Right lobe of liver (tissue), 6 donors: ENCODE results near the gene RAB11FIP4. TPM values are rescaled to one million over a fixed set of nuclear protein-coding genes. Genes with fewer than 3 reads are reported as not detected.
A peak's percentile ranks its signal among the peaks of the same experiment; 100 is the strongest.

ENCODE experiments used
- ATAC-seq, 4 donors: fragments of 200-7000 bp; cut with Tn5 transposase; one replicate each; pipeline ENCODE4 v1.9.1; 2020; ENCODE audit warnings: mild to moderate bottlenecking in 4 of 4, moderate library complexity in 4 of 4
- DNase-seq, 3 donors: peaks; one replicate each; pipeline ENCODE4 v3.0.0-alpha.2; 2020
- H3K27ac ChIP-seq, 3 donors: fragments of 200-600 bp; one replicate each; pipeline ENCODE4 v1.8.0; 2022
- H3K27me3 ChIP-seq, 2 donors: fragments of 200-600 bp; one replicate each; pipeline ENCODE4 v1.8.0; 2022
- H3K36me3 ChIP-seq, 4 donors: fragments of 200-600 bp; sonication (generic) in 1 of 4; one replicate each; pipeline versions ENCODE4 v1.5.1 to v1.8.0; 2017 to 2022; ENCODE audit warnings: control low read depth in 1 of 4
- H3K4me1 ChIP-seq, 4 donors: fragments of 200-600 bp; sonication (generic) in 1 of 4; one replicate each; pipeline versions ENCODE4 v1.5.1 to v1.8.0; 2017 to 2022; ENCODE audit warnings: control low read depth in 1 of 4
- H3K4me3 ChIP-seq, 3 donors: fragments of 200-600 bp; one replicate each; pipeline ENCODE4 v1.8.0; 2022
- H3K9me3 ChIP-seq, 4 donors: fragments of 200-600 bp; sonication (generic) in 1 of 4; one replicate each; pipeline versions ENCODE4 v1.5.1 to v1.8.0; 2017 to 2022; ENCODE audit warnings: control low read depth in 1 of 4
- POLR2A ChIP-seq: fragments of 450-650 bp; IDR thresholded peaks from one replicate; pipeline ENCODE4 v1.6.1; 2017; ENCODE audit warnings: antibody characterized with exemption, mild to moderate bottlenecking
- WGBS: methylation state at CpG from one replicate; pipeline ENCODE4 v1.1.6; 2018; ENCODE audit warnings: low coverage, low lambda C conversion rate; ENCODE audit not compliant: insufficient coverage; ENCODE audit errors: missing lambda C conversion rate; 5-methylcytosine and 5-hydroxymethylcytosine counted together
- intact Hi-C, 2 donors: fragments of 100-400 bp; cut with DNase I; formaldehyde crosslinking; loops; one replicate each; pipeline versions ENCODE4 v1.11.2 to v1.14.1; 2022
- total RNA-seq, 6 experiments: library from RNA; depleted of rRNA in 2 of 6; stranded (reverse); fragments of >200 nt in 2 of 6; fragmentation: NEBNext Ultra II Directional in 3 of 6; extraction: Animal tissue kit (Norgen Biotek cat#: 25700) in 3 of 6; gene quantifications; one replicate each; pipeline versions ENCODE4 v1.1.0 to v1.2.4, GENCODE V29; 2016 to 2023
- TF ChIP-seq, protein P1 (sequence below), 4 donors: fragments of 200-600 bp in 3 of 4; fragments of 450-650 bp in 1 of 4; IDR thresholded peaks; one replicate each; pipeline versions ENCODE4 v1.5.1 to v1.8.0; 2016 to 2022; ENCODE audit warnings: antibody characterized with exemption in 4 of 4, mild to moderate bottlenecking in 2 of 4
- donor health status: DM: no; HTN: yes; CAD: no.
- donor health status: DM: no; HTN: no; CAD: no.
- donor health status: DM: no; HTN: no; CAD: no.
- donor health status: DM: no; HTN: yes; CAD: no.
- donor health status: DM: no; HTN: yes; CAD: no.

The RAB11FIP4 gene
- total RNA-seq, 6 experiments from 2014 or later: 3.5 to 6.6 (median 4.6) TPM

DNA sequence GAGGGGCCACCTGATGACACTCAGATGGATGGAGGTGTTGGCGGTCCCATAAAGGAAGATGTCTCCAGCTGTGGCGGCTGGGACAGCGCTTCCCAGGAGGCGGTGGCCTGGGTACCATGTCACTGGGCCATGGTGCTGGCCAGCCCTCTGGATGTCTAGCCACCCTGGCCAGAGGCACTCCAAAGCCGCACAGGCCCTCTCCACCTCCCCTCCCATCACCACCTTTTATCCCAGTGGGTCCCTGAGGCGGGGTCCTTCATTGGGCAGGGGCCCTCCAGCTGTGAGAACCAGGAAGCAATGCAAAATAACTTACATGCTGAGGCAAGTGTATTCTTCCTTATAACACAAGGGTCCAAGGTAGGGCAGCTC, 23.1 kb downstream of the RAB11FIP4 start:
- no peak overlapping the region for H3K4me3 ChIP-seq
- WGBS: no CpG with 5 or more reads among the region's 6 CpGs
- peak in 1 of 3 donors; percentile 32 for DNase-seq

DNA sequence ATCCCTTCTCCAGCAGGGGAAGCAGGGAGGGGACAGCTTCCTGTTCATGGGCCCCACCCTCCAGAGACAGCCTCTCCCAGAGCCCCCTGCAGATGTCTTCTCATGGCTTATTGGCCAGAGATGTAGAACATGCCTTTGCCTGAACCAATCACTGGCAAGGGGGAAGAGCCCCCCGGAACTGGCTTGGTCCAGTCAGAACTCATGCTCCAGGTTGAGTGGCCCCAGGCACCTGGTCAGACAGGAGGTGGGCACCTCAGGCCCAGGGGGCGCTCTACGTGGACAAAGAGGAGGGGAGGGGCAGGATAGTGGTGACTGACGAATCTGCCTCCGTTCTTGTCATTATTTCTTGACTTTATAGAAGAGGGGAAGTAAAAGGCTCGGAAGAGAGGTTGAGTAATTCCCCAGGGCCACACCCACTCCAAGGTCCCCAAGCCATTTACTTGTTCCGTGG, 23.6 kb downstream of the RAB11FIP4 start:
- peak in 1 of 3 donors; percentile 30 for DNase-seq
- no peaks in the 10 kb centered on the region for H3K36me3 ChIP-seq
- H3K9me3 ChIP-seq: no peaks in the 10 kb centered on the region
- H3K27me3 ChIP-seq: no peaks in the 10 kb centered on the region
- no peak for TF ChIP-seq POLR2A
- TF ChIP-seq, protein P1, sequence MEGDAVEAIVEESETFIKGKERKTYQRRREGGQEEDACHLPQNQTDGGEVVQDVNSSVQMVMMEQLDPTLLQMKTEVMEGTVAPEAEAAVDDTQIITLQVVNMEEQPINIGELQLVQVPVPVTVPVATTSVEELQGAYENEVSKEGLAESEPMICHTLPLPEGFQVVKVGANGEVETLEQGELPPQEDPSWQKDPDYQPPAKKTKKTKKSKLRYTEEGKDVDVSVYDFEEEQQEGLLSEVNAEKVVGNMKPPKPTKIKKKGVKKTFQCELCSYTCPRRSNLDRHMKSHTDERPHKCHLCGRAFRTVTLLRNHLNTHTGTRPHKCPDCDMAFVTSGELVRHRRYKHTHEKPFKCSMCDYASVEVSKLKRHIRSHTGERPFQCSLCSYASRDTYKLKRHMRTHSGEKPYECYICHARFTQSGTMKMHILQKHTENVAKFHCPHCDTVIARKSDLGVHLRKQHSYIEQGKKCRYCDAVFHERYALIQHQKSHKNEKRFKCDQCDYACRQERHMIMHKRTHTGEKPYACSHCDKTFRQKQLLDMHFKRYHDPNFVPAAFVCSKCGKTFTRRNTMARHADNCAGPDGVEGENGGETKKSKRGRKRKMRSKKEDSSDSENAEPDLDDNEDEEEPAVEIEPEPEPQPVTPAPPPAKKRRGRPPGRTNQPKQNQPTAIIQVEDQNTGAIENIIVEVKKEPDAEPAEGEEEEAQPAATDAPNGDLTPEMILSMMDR (IDR thresholded peaks at IDR 0.05): no peak
- no peak overlapping the region for H3K4me3 ChIP-seq
- 56% methylated on average over 4 of the region's 7 CpGs for WGBS
- no peaks in the 10 kb centered on the region for H3K4me1 ChIP-seq
- ATAC-seq: peak in 2 of 4 donors; percentile 26 to 43
- no peak overlapping the region for H3K27ac ChIP-seq
- intact Hi-C loops: no loop called here

More for the DNA sequence above, 23.1 kb downstream of the RAB11FIP4 start:
- Histone ChIP-seq H3K27ac (no peak overlapping the region), H3K36me3 (no peaks in the 10 kb centered on the region), H3K9me3 (no peaks in the 10 kb centered on the region), H3K27me3 (no peaks in the 10 kb centered on the region), H3K4me1 (no peaks in the 10 kb centered on the region)
- ATAC-seq: no peak
- TF ChIP-seq, protein P1 (IDR thresholded peaks at IDR 0.05): no peak
- TF ChIP-seq POLR2A: no peak
- intact Hi-C loops: no loop called here

GRCh38 chr17:31415640-31416502, 24.4 kb downstream of the RAB11FIP4 start:
- no peak for TF ChIP-seq POLR2A
- TF ChIP-seq, protein P1 (IDR thresholded peaks at IDR 0.05): no peak
- H3K4me1 ChIP-seq: no peaks in the 10 kb centered on the region
- no peaks in the 10 kb centered on the region for H3K9me3 ChIP-seq
- H3K27ac ChIP-seq: no peak overlapping the region
- intact Hi-C loops: no loop called here
- no peak for ATAC-seq
- DNase-seq: peak in 1 of 3 donors; percentile 35
- H3K36me3 ChIP-seq: no peaks in the 10 kb centered on the region
- no peak overlapping the region for H3K4me3 ChIP-seq
- H3K27me3 ChIP-seq: no peaks in the 10 kb centered on the region
- 78% methylated on average over 6 of the region's 22 CpGs for WGBS

GRCh38 chr17:31416503-31416923, 25.0 kb downstream of the RAB11FIP4 start:
- Histone ChIP-seq H3K4me1 (no peaks in the 10 kb centered on the region), H3K9me3 (no peaks in the 10 kb centered on the region), H3K36me3 (no peaks in the 10 kb centered on the region), H3K27ac (no peak overlapping the region), H3K27me3 (no peaks in the 10 kb centered on the region), H3K4me3 (no peak overlapping the region)
- intact Hi-C loops: no loop called here
- TF ChIP-seq, protein P1 (IDR thresholded peaks at IDR 0.05): no peak
- no peak for TF ChIP-seq POLR2A
- ATAC-seq (no peak), DNase-seq (peak in 1 of 3 donors; percentile 32)
- 45% methylated on average over 2 of the region's 10 CpGs for WGBS
